HepG2 (cell line): ENCODE measurements around the gene SEMA3F. TPM values are rescaled to one million over a fixed set of nuclear protein-coding genes. Genes with fewer than 3 reads are reported as not detected.
A peak's percentile ranks its signal among the peaks of the same experiment; 100 is the strongest.

Experiments
- CBFB ChIP-seq: sonication (generic); formaldehyde crosslinking; IDR thresholded peaks from 2 replicates; pipeline ENCODE4 v1.4.0; 2020; ENCODE audit warnings: missing genetic modification reagents
- CCAR2 ChIP-seq: fragments of 200-400 bp; formaldehyde crosslinking; optimal IDR thresholded peaks from 2 replicates; pipeline ENCODE3; 2018; ENCODE audit warnings: low read depth, mild to moderate bottlenecking, low read length, moderate library complexity
- CENPX ChIP-seq: sonication (generic); formaldehyde crosslinking; IDR thresholded peaks from 2 replicates; pipeline ENCODE4 v1.9.0; 2021; ENCODE audit warnings: mild to moderate bottlenecking, missing genetic modification reagents, moderate library complexity
- HNF4G ChIP-seq, 2 experiments: sonication (generic) in 1 of 2; formaldehyde crosslinking in 1 of 2; IDR thresholded peaks; 2 replicates each; pipeline versions ENCODE4 v1.4.0 to v1.6.1; 2011 to 2020; ENCODE audit warnings: borderline replicate concordance in 2 of 2, low read depth in 2 of 2, mild to moderate bottlenecking in 2 of 2, low read length in 1 of 2, missing genetic modification reagents in 1 of 2, moderate library complexity in 1 of 2
- KAT2B ChIP-seq: fragments of 150-350 bp; IDR thresholded peaks from 2 replicates; pipeline ENCODE4 v1.6.1; 2014; ENCODE audit warnings: low read depth, low read length, borderline replicate concordance
- KMT2A ChIP-seq: sonication (generic); formaldehyde crosslinking; IDR thresholded peaks from 2 replicates; pipeline ENCODE4 v1.4.0; 2020; ENCODE audit warnings: missing genetic modification reagents
- NFKB2 ChIP-seq: sonication (generic); formaldehyde crosslinking; IDR thresholded peaks from 2 replicates; pipeline ENCODE4 v1.4.0; 2020; ENCODE audit warnings: missing genetic modification reagents, borderline replicate concordance
- NR3C1 ChIP-seq: sonication (generic); formaldehyde crosslinking; IDR thresholded peaks from 2 replicates; pipeline ENCODE4 v1.4.0; 2020; ENCODE audit warnings: missing genetic modification reagents
- PHF21A ChIP-seq: sonication (generic); formaldehyde crosslinking; IDR thresholded peaks from 2 replicates; pipeline ENCODE4 v1.5.0; 2020; ENCODE audit warnings: mild to moderate bottlenecking, missing genetic modification reagents
- PHF5A ChIP-seq: IDR thresholded peaks from one replicate; pipeline ENCODE4 v1.6.1; 2018; ENCODE audit warnings: low read depth, missing genetic modification reagents; ENCODE audit not compliant: unreplicated experiment
- SRSF9 ChIP-seq: fragments of 200-400 bp; formaldehyde crosslinking; IDR thresholded peaks from 2 replicates; pipeline ENCODE4 v1.6.1; 2018; ENCODE audit warnings: borderline replicate concordance, mild to moderate bottlenecking, low read depth, low read length; ENCODE audit not compliant: insufficient read depth, poor library complexity, severe bottlenecking
- ZC3H13 ChIP-seq: sonication (generic); formaldehyde crosslinking; IDR thresholded peaks from 2 replicates; pipeline ENCODE4 v1.8.1; 2023; ENCODE audit warnings: mild to moderate bottlenecking, missing genetic modification reagents, moderate library complexity
- ZFX ChIP-seq: sonication (generic); formaldehyde crosslinking; IDR thresholded peaks from 2 replicates; pipeline ENCODE4 v1.4.0; 2020; ENCODE audit warnings: mild to moderate bottlenecking, low read depth, missing genetic modification reagents, moderate library complexity
- ZNF224 ChIP-seq: sonication (generic); formaldehyde crosslinking; IDR thresholded peaks from 2 replicates; pipeline ENCODE4 v1.5.0; 2020; ENCODE audit warnings: mild to moderate bottlenecking, missing genetic modification reagents
- ZNF251 ChIP-seq: sonication (generic); formaldehyde crosslinking; IDR thresholded peaks from 2 replicates; pipeline ENCODE4 v1.9.0; 2021; ENCODE audit warnings: mild to moderate bottlenecking, missing genetic modification reagents
- ZNF431 ChIP-seq: sonication (generic); formaldehyde crosslinking; IDR thresholded peaks from 2 replicates; pipeline ENCODE4 v1.9.0; 2022; ENCODE audit warnings: missing genetic modification reagents, low read depth, mild to moderate bottlenecking, borderline replicate concordance
- ZNF781 ChIP-seq: sonication (generic); formaldehyde crosslinking; IDR thresholded peaks from 2 replicates; pipeline ENCODE4 v1.5.1; 2020; ENCODE audit warnings: borderline replicate concordance, mild to moderate bottlenecking, missing genetic modification reagents; ENCODE audit errors: not compliant biosample characterization
- polyA plus RNA-seq, 8 experiments: library from polyadenylated mRNA; depleted of rRNA in 3 of 8; stranded (reverse) in 7 of 8; unstranded in 1 of 8; fragments of >200 nt; fragmentation: Illumina TruSeq in 4 of 8; extraction: Trizol in 4 of 8; gene quantifications; 2 replicates each; pipeline versions ENCODE4 v1.2.1 to v1.2.3, GENCODE V29; 2011 to 2016; ENCODE audit warnings: low read depth in 4 of 8, missing spikeins in 1 of 8, mixed read lengths in 1 of 8; ENCODE audit not compliant: insufficient read depth in 1 of 8
- total RNA-seq, 5 experiments: library from RNA; depleted of rRNA; stranded (reverse); fragments of >200 nt; fragmentation: Illumina TruSeq; extraction: Trizol; gene quantifications; 2 replicates each; pipeline ENCODE4 v1.2.3, GENCODE V29; 2016; ENCODE audit warnings: low read depth in 1 of 5
- TF ChIP-seq, protein P1 (sequence below): sonication (generic); formaldehyde crosslinking; IDR thresholded peaks from 2 replicates; pipeline ENCODE4 v1.5.1; 2020; ENCODE audit warnings: mild to moderate bottlenecking, missing genetic modification reagents, moderate library complexity
- TF ChIP-seq, protein P2 (sequence below): sonication (generic); formaldehyde crosslinking; conservative IDR thresholded peaks from 2 replicates; pipeline ENCODE4 v1.8.0; 2022; ENCODE audit warnings: mild to moderate bottlenecking, moderate library complexity, missing genetic modification reagents
- TF ChIP-seq, protein P3 (sequence below): sonication (generic); formaldehyde crosslinking; IDR thresholded peaks from 2 replicates; pipeline ENCODE4 v1.4.0; 2020; ENCODE audit warnings: missing genetic modification reagents

The SEMA3F gene
- total and polyA plus RNA-seq, 2 of the 13 experiments (the other 11 are each of a cell fraction or from before 2014, with no cell fraction given): 7.6 to 17.2 TPM

DNA sequence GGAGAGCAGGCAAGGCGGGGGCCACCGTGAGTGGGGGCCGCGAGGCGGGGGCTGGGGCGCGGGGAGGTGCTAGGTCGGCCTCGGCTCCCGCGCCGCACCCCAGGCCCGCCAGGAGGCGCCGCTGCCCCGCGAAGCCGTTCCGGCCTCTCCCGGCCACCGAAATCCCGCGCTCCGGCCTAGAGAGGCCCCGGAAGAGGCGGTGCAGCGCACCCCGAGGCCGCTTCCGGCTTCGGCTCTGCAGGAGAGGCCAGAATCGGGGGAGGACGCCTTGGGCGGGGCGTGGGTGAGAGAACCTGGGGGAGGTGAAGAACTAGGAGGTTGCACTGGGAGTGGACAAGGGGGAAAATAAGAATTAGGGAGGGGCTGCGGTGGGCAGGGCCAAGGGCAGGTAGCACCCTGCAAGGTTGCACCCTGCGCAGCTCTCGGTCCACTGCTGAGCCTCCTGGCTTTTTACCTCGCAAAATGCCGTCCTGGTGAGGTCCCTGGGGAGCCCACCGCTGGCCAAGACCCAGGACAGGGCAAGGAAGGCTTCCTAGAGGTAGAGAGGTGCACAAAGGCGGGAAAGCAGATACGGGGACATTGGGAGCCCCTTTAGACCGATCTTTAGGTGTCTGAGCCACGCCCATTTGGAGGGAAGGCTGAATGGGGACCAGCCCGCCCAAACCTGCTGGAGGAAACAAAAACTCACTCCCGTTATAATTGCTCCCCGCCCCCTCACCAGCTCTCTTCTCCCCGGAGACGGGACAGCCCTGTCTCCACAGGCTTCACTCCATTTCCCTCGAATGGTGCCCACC, 72.5 kb downstream of the SEMA3F start (continued):
- no peak for TF ChIP-seq HNF4G (IDR thresholded peaks at IDR 0.05; ENCODE audit: borderline replicate concordance, low read depth, low read length)
- TF ChIP-seq HNF4G (CRISPR knock-in tag; IDR thresholded peaks at IDR 0.05; ENCODE audit: borderline replicate concordance, low read depth): no peak
- no peak for TF ChIP-seq SRSF9
- no peak for TF ChIP-seq ZNF224 (CRISPR knock-in tag)
- TF ChIP-seq ZFX (CRISPR knock-in tag): peak; percentile 78
- TF ChIP-seq, protein P1, sequence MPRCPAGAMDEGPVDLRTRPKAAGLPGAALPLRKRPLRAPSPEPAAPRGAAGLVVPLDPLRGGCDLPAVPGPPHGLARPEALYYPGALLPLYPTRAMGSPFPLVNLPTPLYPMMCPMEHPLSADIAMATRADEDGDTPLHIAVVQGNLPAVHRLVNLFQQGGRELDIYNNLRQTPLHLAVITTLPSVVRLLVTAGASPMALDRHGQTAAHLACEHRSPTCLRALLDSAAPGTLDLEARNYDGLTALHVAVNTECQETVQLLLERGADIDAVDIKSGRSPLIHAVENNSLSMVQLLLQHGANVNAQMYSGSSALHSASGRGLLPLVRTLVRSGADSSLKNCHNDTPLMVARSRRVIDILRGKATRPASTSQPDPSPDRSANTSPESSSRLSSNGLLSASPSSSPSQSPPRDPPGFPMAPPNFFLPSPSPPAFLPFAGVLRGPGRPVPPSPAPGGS (CRISPR knock-in tag): 0 out of 2 replicates have a peak, but pooled peaks have one; percentile 27
- no peak for TF ChIP-seq ZNF251
- TF ChIP-seq PHF21A (CRISPR knock-in tag): peak; percentile 74
- TF ChIP-seq, protein P2, sequence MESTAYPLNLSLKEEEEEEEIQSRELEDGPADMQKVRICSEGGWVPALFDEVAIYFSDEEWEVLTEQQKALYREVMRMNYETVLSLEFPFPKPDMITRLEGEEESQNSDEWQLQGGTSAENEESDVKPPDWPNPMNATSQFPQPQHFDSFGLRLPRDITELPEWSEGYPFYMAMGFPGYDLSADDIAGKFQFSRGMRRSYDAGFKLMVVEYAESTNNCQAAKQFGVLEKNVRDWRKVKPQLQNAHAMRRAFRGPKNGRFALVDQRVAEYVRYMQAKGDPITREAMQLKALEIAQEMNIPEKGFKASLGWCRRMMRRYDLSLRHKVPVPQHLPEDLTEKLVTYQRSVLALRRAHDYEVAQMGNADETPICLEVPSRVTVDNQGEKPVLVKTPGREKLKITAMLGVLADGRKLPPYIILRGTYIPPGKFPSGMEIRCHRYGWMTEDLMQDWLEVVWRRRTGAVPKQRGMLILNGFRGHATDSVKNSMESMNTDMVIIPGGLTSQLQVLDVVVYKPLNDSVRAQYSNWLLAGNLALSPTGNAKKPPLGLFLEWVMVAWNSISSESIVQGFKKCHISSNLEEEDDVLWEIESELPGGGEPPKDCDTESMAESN (CRISPR knock-in tag): peak; percentile 79; the same call in 1 of the 2 replicates
- TF ChIP-seq CENPX (CRISPR knock-in tag): no peak
- peak; percentile 85; the same call in 1 of the 2 replicates for TF ChIP-seq ZC3H13
- peak; percentile 67 for TF ChIP-seq ZNF781 (CRISPR knock-in tag)
- peak; percentile 67; the same call in 1 of the 2 replicates for TF ChIP-seq CBFB (CRISPR knock-in tag)
- TF ChIP-seq, protein P3, sequence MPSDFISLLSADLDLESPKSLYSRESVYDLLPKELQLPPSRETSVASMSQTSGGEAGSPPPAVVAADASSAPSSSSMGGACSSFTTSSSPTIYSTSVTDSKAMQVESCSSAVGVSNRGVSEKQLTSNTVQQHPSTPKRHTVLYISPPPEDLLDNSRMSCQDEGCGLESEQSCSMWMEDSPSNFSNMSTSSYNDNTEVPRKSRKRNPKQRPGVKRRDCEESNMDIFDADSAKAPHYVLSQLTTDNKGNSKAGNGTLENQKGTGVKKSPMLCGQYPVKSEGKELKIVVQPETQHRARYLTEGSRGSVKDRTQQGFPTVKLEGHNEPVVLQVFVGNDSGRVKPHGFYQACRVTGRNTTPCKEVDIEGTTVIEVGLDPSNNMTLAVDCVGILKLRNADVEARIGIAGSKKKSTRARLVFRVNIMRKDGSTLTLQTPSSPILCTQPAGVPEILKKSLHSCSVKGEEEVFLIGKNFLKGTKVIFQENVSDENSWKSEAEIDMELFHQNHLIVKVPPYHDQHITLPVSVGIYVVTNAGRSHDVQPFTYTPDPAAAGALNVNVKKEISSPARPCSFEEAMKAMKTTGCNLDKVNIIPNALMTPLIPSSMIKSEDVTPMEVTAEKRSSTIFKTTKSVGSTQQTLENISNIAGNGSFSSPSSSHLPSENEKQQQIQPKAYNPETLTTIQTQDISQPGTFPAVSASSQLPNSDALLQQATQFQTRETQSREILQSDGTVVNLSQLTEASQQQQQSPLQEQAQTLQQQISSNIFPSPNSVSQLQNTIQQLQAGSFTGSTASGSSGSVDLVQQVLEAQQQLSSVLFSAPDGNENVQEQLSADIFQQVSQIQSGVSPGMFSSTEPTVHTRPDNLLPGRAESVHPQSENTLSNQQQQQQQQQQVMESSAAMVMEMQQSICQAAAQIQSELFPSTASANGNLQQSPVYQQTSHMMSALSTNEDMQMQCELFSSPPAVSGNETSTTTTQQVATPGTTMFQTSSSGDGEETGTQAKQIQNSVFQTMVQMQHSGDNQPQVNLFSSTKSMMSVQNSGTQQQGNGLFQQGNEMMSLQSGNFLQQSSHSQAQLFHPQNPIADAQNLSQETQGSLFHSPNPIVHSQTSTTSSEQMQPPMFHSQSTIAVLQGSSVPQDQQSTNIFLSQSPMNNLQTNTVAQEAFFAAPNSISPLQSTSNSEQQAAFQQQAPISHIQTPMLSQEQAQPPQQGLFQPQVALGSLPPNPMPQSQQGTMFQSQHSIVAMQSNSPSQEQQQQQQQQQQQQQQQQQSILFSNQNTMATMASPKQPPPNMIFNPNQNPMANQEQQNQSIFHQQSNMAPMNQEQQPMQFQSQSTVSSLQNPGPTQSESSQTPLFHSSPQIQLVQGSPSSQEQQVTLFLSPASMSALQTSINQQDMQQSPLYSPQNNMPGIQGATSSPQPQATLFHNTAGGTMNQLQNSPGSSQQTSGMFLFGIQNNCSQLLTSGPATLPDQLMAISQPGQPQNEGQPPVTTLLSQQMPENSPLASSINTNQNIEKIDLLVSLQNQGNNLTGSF (CRISPR knock-in tag): no peak
- 0 out of 2 replicates have a peak, but pooled peaks have one; percentile 21 for TF ChIP-seq ZNF431 (CRISPR knock-in tag)
- TF ChIP-seq KAT2B: no peak
- peak; percentile 92 for TF ChIP-seq KMT2A (CRISPR knock-in tag)
- peak; percentile 82; the same call in 1 of the 2 replicates for TF ChIP-seq NFKB2 (CRISPR knock-in tag)
- no peak for TF ChIP-seq NR3C1 (CRISPR knock-in tag)
- no peak for TF ChIP-seq CCAR2
- TF ChIP-seq PHF5A (CRISPR knock-in tag): no peak
